K562 (cell line): ENCODE measurements around the gene NEU1. TPM values are rescaled to one million over a fixed set of nuclear protein-coding genes. Genes with fewer than 3 reads are reported as not detected.

Experiments used
- ATAC-seq: fragments of 200-7000 bp; cut with Tn5 transposase; 3 replicates; pipeline ENCODE4 v1.9.1; 2020; ENCODE audit warnings: moderate library complexity
- BruUV-seq: library from RNA; stranded (reverse); fragments of 400-500 nt; replicated peaks from 2 replicates; lab custom pipeline; 2021; lab: Mats Ljungman, UMichigan
- CTCF ChIA-PET: fragments of 300-600 bp; formaldehyde crosslinking; extraction: SDS; loops from one replicate; lab custom pipeline; 2021; ENCODE audit warnings: low intra/inter-chr PET ratio; lab: Yijun Ruan, JAX
- POLR2A ChIA-PET: fragments of 300-600, 350-650 bp; sonication (Branson Sonifier 250); formaldehyde crosslinking; extraction: SDS; loops from one replicate; lab custom pipeline; 2021; ENCODE audit warnings: antibody characterized with exemption, inconsistent platforms; lab: Yijun Ruan, JAX
- DNase-seq, 4 experiments: peaks; one replicate each; pipeline versions ENCODE4 v3.0.0 to v3.0.0-alpha.2; 2011 to 2018; ENCODE audit warnings: low spot score in 3 of 4, mixed read lengths in 3 of 4; ENCODE audit errors: extremely low read depth in 1 of 4
- FAIRE-seq: peaks from 2 replicates; lab custom pipeline; 2011; peaks lifted over from hg19 to GRCh38; lab: Jason Lieb, UNC
- H2AFZ ChIP-seq: 2 replicates; pipeline ENCODE4 v1.6.0; 2011; ENCODE audit warnings: low read depth, low read length, control low read depth, inconsistent platforms
- H3K27ac ChIP-seq: fragments of 200-600 bp; 3 replicates; pipeline ENCODE4 v1.8.0; 2011; ENCODE audit warnings: low read depth, mild to moderate bottlenecking, control low read depth, inconsistent platforms, low read length, moderate library complexity, mixed read lengths; ENCODE audit errors: extremely low read depth
- H3K27me3 ChIP-seq, 2 experiments: fragments of 300-600 bp in 1 of 2; 2 replicates in 1 of 2; 3 replicates in 1 of 2; pipeline versions ENCODE4 v1.6.0 to v1.8.0; 2011; ENCODE audit warnings: inconsistent platforms in 2 of 2, low read length in 2 of 2, mild to moderate bottlenecking in 1 of 2, mixed read lengths in 1 of 2, moderate library complexity in 1 of 2; ENCODE audit not compliant: control insufficient read depth in 2 of 2, insufficient read depth in 2 of 2
- H3K36me3 ChIP-seq: fragments of 300-600 bp; 3 replicates; pipeline ENCODE4 v1.8.0; 2011; ENCODE audit warnings: mild to moderate bottlenecking, low read length, inconsistent platforms; ENCODE audit not compliant: control insufficient read depth, insufficient read depth
- H3K4me1 ChIP-seq, 2 experiments: fragments of 200-600 bp in 1 of 2; replicated peaks in 1 of 2; 2 replicates in 1 of 2; 3 replicates in 1 of 2; pipeline versions ENCODE4 v1.5.1 to v1.8.0; 2011; ENCODE audit warnings: inconsistent platforms in 2 of 2, low read length in 2 of 2, mild to moderate bottlenecking in 1 of 2, mixed read lengths in 1 of 2, moderate library complexity in 1 of 2; ENCODE audit not compliant: control insufficient read depth in 2 of 2, insufficient read depth in 2 of 2
- H3K4me2 ChIP-seq: 2 replicates; pipeline ENCODE4 v1.6.1; 2011; ENCODE audit warnings: low read length, control low read depth, inconsistent platforms, mixed read lengths; ENCODE audit not compliant: insufficient read depth
- H3K4me3 ChIP-seq: fragments of 200-600 bp; sonication (generic), shearing (Covaris generic); 2 replicates; pipeline ENCODE4 v1.5.1; 2016; ENCODE audit warnings: control low read depth, inconsistent platforms
- H3K79me2 ChIP-seq: fragments of 200-600 bp; 3 replicates; pipeline ENCODE4 v1.8.0; 2011; ENCODE audit warnings: low read length, inconsistent platforms; ENCODE audit not compliant: control insufficient read depth, insufficient read depth
- H3K9ac ChIP-seq, 2 experiments: 2 replicates each; pipeline versions ENCODE4 v1.6.0 to v1.6.1; 2011; ENCODE audit warnings: low read depth in 2 of 2, low read length in 2 of 2, control low read depth in 1 of 2, inconsistent platforms in 1 of 2, mild to moderate bottlenecking in 1 of 2, mixed read lengths in 1 of 2; ENCODE audit not compliant: insufficient read depth in 1 of 2
- H3K9me1 ChIP-seq: one replicate; pipeline ENCODE4 v1.6.0; 2011; ENCODE audit warnings: inconsistent platforms, mild to moderate bottlenecking, low read length, moderate library complexity; ENCODE audit not compliant: control insufficient read depth, insufficient read depth
- H3K9me3 ChIP-seq: replicated peaks from 2 replicates; pipeline ENCODE4 v1.5.1; 2011; ENCODE audit warnings: low read depth, low read length, inconsistent platforms; ENCODE audit not compliant: control insufficient read depth, insufficient read depth
- H4K20me1 ChIP-seq: replicated peaks from 2 replicates; pipeline ENCODE4 v1.6.1; 2011; ENCODE audit warnings: low read length, inconsistent platforms, mixed read lengths; ENCODE audit not compliant: control insufficient read depth, insufficient read depth
- CBFA2T2 ChIP-seq: fragments of 450-650 bp; conservative IDR thresholded peaks from 2 replicates; pipeline ENCODE4 v1.6.1; 2017; ENCODE audit warnings: mild to moderate bottlenecking
- CEBPB ChIP-seq: fragments of 450-650 bp; IDR thresholded peaks from 2 replicates; pipeline ENCODE4 v1.6.1; 2016; ENCODE audit warnings: missing genetic modification characterization, missing compliant biosample characterization
- CHD2 ChIP-seq: IDR thresholded peaks from 2 replicates; pipeline ENCODE4 v1.6.1; 2011; ENCODE audit warnings: low read depth, low read length
- XRCC3 ChIP-seq: fragments of 450-650 bp; IDR thresholded peaks from 2 replicates; pipeline ENCODE4 v1.6.1; 2017; ENCODE audit warnings: mild to moderate bottlenecking, moderate library complexity
- ZNF124 ChIP-seq: sonication (generic); formaldehyde crosslinking; IDR thresholded peaks from 2 replicates; pipeline ENCODE4 v1.8.1; 2022; ENCODE audit warnings: missing genetic modification reagents
- ZNF436 ChIP-seq: fragments of 250-450, 450-650 bp; sonication (Bioruptor Pico); formaldehyde crosslinking; IDR thresholded peaks from 2 replicates; pipeline ENCODE4 v1.7.0; 2020; ENCODE audit warnings: mild to moderate bottlenecking
- WGBS: fragments of 100-300 bp; shearing (Covaris generic); methylation state at CpG from one replicate; pipeline ENCODE4 v1.1.6; 2016; ENCODE audit warnings: low coverage, mixed read lengths; ENCODE audit not compliant: insufficient coverage; ENCODE audit errors: missing lambda C conversion rate; 5-methylcytosine and 5-hydroxymethylcytosine counted together
- in situ Hi-C: fragments of 300-500 bp; cut with MboI; formaldehyde crosslinking; loops from 4 replicates; pipeline ENCODE4 v1.15.0; 2018; ENCODE audit warnings: inconsistent platforms, mixed read lengths
- intact Hi-C: fragments of 100-400 bp; cut with micrococcal nuclease; formaldehyde crosslinking; loops from 2 replicates; pipeline ENCODE4 v1.14.2; 2022
- polyA plus RNA-seq, 8 experiments: library from polyadenylated mRNA; depleted of rRNA in 4 of 8; stranded (reverse) in 5 of 8; unstranded in 3 of 8; fragments of >200 nt; fragmentation: Nextera tagmentation in 2 of 8; fragmentation: Illumina TruSeq in 1 of 8; extraction: Ambion mirVana in 2 of 8; extraction: Trizol in 1 of 8; gene quantifications; 2 replicates each; pipeline versions ENCODE4 v1.2.1 to v1.2.3, GENCODE V29; 2011 to 2014; ENCODE audit warnings: inconsistent platforms in 1 of 8, missing spikeins in 1 of 8
- total RNA-seq, 7 experiments: library from RNA; depleted of rRNA in 6 of 7; stranded (reverse); fragments of >200 nt in 6 of 7; fragmentation: Illumina TruSeq in 2 of 7; extraction: Trizol in 2 of 7; gene quantifications; 2 replicates each; pipeline versions ENCODE4 v1.2.1 to v1.2.3, GENCODE V29; 2011 to 2021; ENCODE audit warnings: low replicate concordance in 1 of 7
- TF ChIP-seq, protein P1 (sequence below): fragments of 450-650 bp; formaldehyde crosslinking; conservative IDR thresholded peaks from 2 replicates; pipeline ENCODE4 v1.4.0; 2022; ENCODE audit warnings: mild to moderate bottlenecking, missing genetic modification characterization
- TF ChIP-seq, protein P2 (sequence below): fragments of 450-650 bp; IDR thresholded peaks from 2 replicates; pipeline ENCODE4 v1.6.1; 2016; ENCODE audit warnings: missing biosample characterization, missing genetic modification characterization

Gene NEU1
- total and polyA plus RNA-seq, 9 of the 15 experiments (the other 6 are each of a cell fraction or from before 2014, with no cell fraction given) = 14.8 to 67.8 (median 51.0) TPM

- intact Hi-C loops (no loop called here), in situ Hi-C loops (no loop called here)
- Histone ChIP-seq H3K9me1 (peaks cover 9% of the 10 kb centered on the region), H3K27ac (no peak overlapping the region), H3K9ac (peak overlapping the region in 1 of 2 experiments; percentile 8; a peak in 1 of 4 replicates), H2AFZ (no peak overlapping the region), H3K9me3 (no peaks in the 10 kb centered on the region), H3K4me2 (no peak overlapping the region), H3K79me2 (peaks cover 10% of the 10 kb centered on the region; the same call in 2 of the 3 replicates), H3K4me1 (peaks cover 7 to 21% of the 10 kb centered on the region in 2 experiments; a peak in 4 of 5 replicates), H4K20me1 (no peaks in the 10 kb centered on the region), H3K27me3 (no peaks in the 10 kb centered on the region), H3K4me3 (no peak overlapping the region), H3K36me3 (peaks cover 40% of the 10 kb centered on the region; the same call in 2 of the 3 replicates)
- FAIRE-seq (no peak), ATAC-seq (no peak), DNase-seq (no peak)
- BruUV-seq = no TSS peak
- TF ChIP-seq ZNF436 (CRISPR knock-in tag) = no peak
- no peak for TF ChIP-seq CBFA2T2
- TF ChIP-seq CHD2 = no peak
- TF ChIP-seq XRCC3 = no peak
- TF ChIP-seq, protein P1, sequence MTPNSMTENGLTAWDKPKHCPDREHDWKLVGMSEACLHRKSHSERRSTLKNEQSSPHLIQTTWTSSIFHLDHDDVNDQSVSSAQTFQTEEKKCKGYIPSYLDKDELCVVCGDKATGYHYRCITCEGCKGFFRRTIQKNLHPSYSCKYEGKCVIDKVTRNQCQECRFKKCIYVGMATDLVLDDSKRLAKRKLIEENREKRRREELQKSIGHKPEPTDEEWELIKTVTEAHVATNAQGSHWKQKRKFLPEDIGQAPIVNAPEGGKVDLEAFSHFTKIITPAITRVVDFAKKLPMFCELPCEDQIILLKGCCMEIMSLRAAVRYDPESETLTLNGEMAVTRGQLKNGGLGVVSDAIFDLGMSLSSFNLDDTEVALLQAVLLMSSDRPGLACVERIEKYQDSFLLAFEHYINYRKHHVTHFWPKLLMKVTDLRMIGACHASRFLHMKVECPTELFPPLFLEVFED = 0 out of 2 replicates have a peak, but pooled peaks have one; percentile 18
- TF ChIP-seq ZNF124 (CRISPR knock-in tag) = no peak
- TF ChIP-seq CEBPB = peak; percentile 76
- TF ChIP-seq, protein P2, sequence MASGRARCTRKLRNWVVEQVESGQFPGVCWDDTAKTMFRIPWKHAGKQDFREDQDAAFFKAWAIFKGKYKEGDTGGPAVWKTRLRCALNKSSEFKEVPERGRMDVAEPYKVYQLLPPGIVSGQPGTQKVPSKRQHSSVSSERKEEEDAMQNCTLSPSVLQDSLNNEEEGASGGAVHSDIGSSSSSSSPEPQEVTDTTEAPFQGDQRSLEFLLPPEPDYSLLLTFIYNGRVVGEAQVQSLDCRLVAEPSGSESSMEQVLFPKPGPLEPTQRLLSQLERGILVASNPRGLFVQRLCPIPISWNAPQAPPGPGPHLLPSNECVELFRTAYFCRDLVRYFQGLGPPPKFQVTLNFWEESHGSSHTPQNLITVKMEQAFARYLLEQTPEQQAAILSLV (tag) = 0 out of 2 replicates have a peak, but pooled peaks have one; percentile 35
- POLR2A ChIA-PET = interaction anchor here (0.8 to 6.2 kb wide), 6 partner anchors 14 to 207 kb away, joined by 4 to 91 read pairs (median 8); partner anchors contain the start of genes BAG6, CSNK2B and GPANK1
- WGBS = 92% methylated on average over 8 of the region's 8 CpGs
- CTCF ChIA-PET = no interaction called here
These were observed 3.9 kb downstream of the NEU1 start for GRCh38 chr6:31858707-31859106.
